Measurements from ENCODE around the gene GFI1B.
"Not testable (repeated sequence)": the region's sequence is repeated elsewhere in the genome, so short reads cannot be mapped to it uniquely, and the experiment has no call there.

GFI1B gene

GRCh38 chr9:132993511-132993939 lies 15.0 kb downstream of the GFI1B start:
- POLR2A ChIA-PET (ENCODE audit: low non-redundant PET), result no interaction called here
- CTCF ChIA-PET, result interaction anchor here (1.4 kb wide), 2 partner anchors 16 to 29 kb away, joined by 4 to 5 read pairs; partner anchors contain the start of gene GFI1B

GRCh38 chr9:132994410-132995120 lies 16.1 kb downstream of the GFI1B start:
- no peak overlapping the region for H3K27ac ChIP-seq
- ChIA-PET POLR2A (ENCODE audit: low non-redundant PET) (interaction anchor here (0.5 kb wide), 1 partner anchor 694 kb away, joined by 3 read pairs; no protein-coding TSS in a partner anchor), CTCF (interaction anchor here (0.6 to 1.8 kb wide), 5 partner anchors 17 to 1031 kb away, joined by 3 to 17 read pairs (median 6); partner anchors contain the start of gene GFI1B)
- DNase-seq (ENCODE audit: low spot score), result peak; percentile 57
- TF ChIP-seq CTCF (conservative IDR thresholded peaks at IDR 0.05; ENCODE audit: low read depth), result no peak

More at GRCh38 chr9:132993511-132993939, 15.0 kb downstream of the GFI1B start:
- no peak for DNase-seq (ENCODE audit: low spot score)
- TF ChIP-seq CTCF (conservative IDR thresholded peaks at IDR 0.05; ENCODE audit: low read depth), result no peak
- H3K27ac ChIP-seq, result no peak overlapping the region

- POLR2A ChIA-PET (ENCODE audit: low non-redundant PET), result interaction anchor here (0.5 kb wide), 1 partner anchor 694 kb away, joined by 3 read pairs; no protein-coding TSS in a partner anchor
- CTCF ChIA-PET, result interaction anchor here (0.6 to 1.8 kb wide), 4 partner anchors 17 to 1031 kb away, joined by 3 to 17 read pairs (median 6); partner anchors contain the start of gene GFI1B
- no peak for DNase-seq (ENCODE audit: low spot score)
- no peak for TF ChIP-seq CTCF (conservative IDR thresholded peaks at IDR 0.05; ENCODE audit: low read depth)
- no peak overlapping the region for H3K27ac ChIP-seq
Measured at GRCh38 chr9:132995121-132995420, 16.6 kb downstream of the GFI1B start.

GRCh38 chr9:132995879-132996278 lies 17.4 kb downstream of the GFI1B start:
- TF ChIP-seq CTCF (conservative IDR thresholded peaks at IDR 0.05; ENCODE audit: low read depth), result no peak
- CTCF ChIA-PET, result no interaction called here
- no peak overlapping the region for H3K27ac ChIP-seq
- no peak for DNase-seq (ENCODE audit: low spot score)
- POLR2A ChIA-PET (ENCODE audit: low non-redundant PET), result no interaction called here

DNA sequence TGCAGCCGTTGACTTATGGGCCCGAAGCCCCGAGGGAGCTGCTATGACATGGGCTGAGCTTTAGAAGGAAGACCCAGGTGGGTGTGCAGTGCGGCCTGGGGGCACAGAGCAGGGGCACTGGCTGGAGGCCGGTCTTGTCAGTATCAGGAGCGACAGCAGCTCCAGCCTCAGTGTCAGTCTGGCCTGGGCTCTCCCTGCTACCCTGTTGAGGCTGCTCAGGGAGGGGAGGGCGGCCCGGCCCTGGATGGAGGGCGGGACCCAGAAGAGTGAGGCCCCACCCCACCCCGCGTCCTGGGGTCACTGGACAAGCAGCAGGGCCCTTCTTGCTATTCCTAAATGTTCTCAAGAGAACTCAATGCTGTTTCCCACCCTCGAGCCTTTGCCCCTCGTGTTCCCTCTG lies 18.0 kb downstream of the GFI1B start:
- ChIA-PET CTCF (no interaction called here), POLR2A (ENCODE audit: low non-redundant PET) (no interaction called here)
- DNase-seq (ENCODE audit: low spot score), result no peak
- H3K27ac ChIP-seq, result no peak overlapping the region
- TF ChIP-seq CTCF (conservative IDR thresholded peaks at IDR 0.05; ENCODE audit: low read depth), result no peak

- DNase-seq (ENCODE audit: low spot score), result peak; percentile 42
- CTCF ChIA-PET, result interaction anchor here (0.6 to 1.1 kb wide), 5 partner anchors 15 to 676 kb away, joined by 3 to 5 read pairs (median 4); no protein-coding TSS in a partner anchor
- no peak for TF ChIP-seq CTCF (conservative IDR thresholded peaks at IDR 0.05; ENCODE audit: low read depth)
- POLR2A ChIA-PET (ENCODE audit: low non-redundant PET), result interaction anchor here (0.6 kb wide), 1 partner anchor 26 kb away, joined by 3 read pairs; no protein-coding TSS in a partner anchor
- H3K27ac ChIP-seq, result no peak overlapping the region
Measured at GRCh38 chr9:132997591-132997990, 19.1 kb downstream of the GFI1B start.

- POLR2A ChIA-PET (ENCODE audit: low non-redundant PET); H3K27ac ChIP-seq; DNase-seq (ENCODE audit: low spot score): not testable (repeated sequence)
- CTCF ChIA-PET, result interaction anchor here (0.6 to 1.1 kb wide), 3 partner anchors 14 to 28 kb away, joined by 3 read pairs; no protein-coding TSS in a partner anchor
Measured at GRCh38 chr9:132998221-132998620, 19.7 kb downstream of the GFI1B start.

Measured in RWPE1 (cell line).